HEK293 (cell line): ENCODE data around the gene LRRC15.

Experiments used
- CTCF ChIA-PET: fragments of 350-600 bp; formaldehyde crosslinking; extraction: SDS; loops from one replicate; lab custom pipeline; 2021; ENCODE audit warnings: antibody characterized with exemption; lab: Yijun Ruan, JAX
- POLR2A ChIA-PET: fragments of 300-600 bp; formaldehyde crosslinking; extraction: SDS; loops from one replicate; lab custom pipeline; 2020; ENCODE audit warnings: antibody characterized with exemption, inconsistent platforms; lab: Yijun Ruan, JAX
- H3K27ac ChIP-seq: fragments of 200-500 bp; sonication (Bioruptor generic); 2 replicates; pipeline ENCODE4 v1.5.1; 2014; ENCODE audit warnings: low read depth, low read length, control low read depth, inconsistent platforms; ENCODE audit errors: extremely low read depth
- H3K36me3 ChIP-seq, 2 experiments: fragments of 200-500 bp in 1 of 2; sonication (Bioruptor generic) in 1 of 2; 1 replicate in 1 of 2; 2 replicates in 1 of 2; pipeline ENCODE4 v1.5.1; 2014 to 2017; ENCODE audit warnings: inconsistent platforms in 2 of 2, low read length in 2 of 2; ENCODE audit not compliant: control insufficient read depth in 2 of 2, insufficient read depth in 1 of 2
- H3K4me1 ChIP-seq: fragments of 200-500 bp; sonication (Bioruptor generic); 2 replicates; pipeline ENCODE4 v1.5.1; 2014; ENCODE audit warnings: mild to moderate bottlenecking, low read length, inconsistent platforms; ENCODE audit not compliant: control insufficient read depth, insufficient read depth
- H3K4me3 ChIP-seq: 2 replicates; pipeline ENCODE4 v1.5.1; 2011; ENCODE audit warnings: low read depth, mild to moderate bottlenecking, control low read depth, low read length, moderate library complexity
- H3K9me3 ChIP-seq: fragments of 200-500 bp; sonication (Bioruptor generic); 2 replicates; pipeline ENCODE4 v1.5.1; 2014; ENCODE audit warnings: low read depth, low read length, inconsistent platforms; ENCODE audit not compliant: control insufficient read depth, insufficient read depth
- BCL11A ChIP-seq: fragments of 450-650 bp; formaldehyde crosslinking; IDR thresholded peaks from 2 replicates; pipeline ENCODE4 v1.5.1; 2016; ENCODE audit warnings: low read depth, missing biosample characterization, missing genetic modification characterization
- GLI4 ChIP-seq: fragments of 450-650 bp; formaldehyde crosslinking; IDR thresholded peaks from 2 replicates; pipeline ENCODE4 v1.5.1; 2016; ENCODE audit warnings: missing biosample characterization, missing genetic modification characterization
- ZBTB20 ChIP-seq: fragments of 450-650 bp; formaldehyde crosslinking; IDR thresholded peaks from 2 replicates; pipeline ENCODE4 v1.5.1; 2016; ENCODE audit warnings: missing biosample characterization, missing genetic modification characterization
- ZNF221 ChIP-seq: fragments of 450-650 bp; formaldehyde crosslinking; IDR thresholded peaks from 2 replicates; pipeline ENCODE4 v1.5.1; 2017; ENCODE audit warnings: missing biosample characterization, missing genetic modification characterization, borderline replicate concordance
- ZNF274 ChIP-seq, 2 experiments: fragments of 200-500 bp in 1 of 2; fragments of 450-650 bp in 1 of 2; sonication (Bioruptor generic) in 1 of 2; formaldehyde crosslinking in 1 of 2; IDR thresholded peaks; 2 replicates each; pipeline versions ENCODE4 v1.5.1 to v1.6.1; 2014 to 2016; ENCODE audit warnings: borderline replicate concordance in 1 of 2, inconsistent platforms in 1 of 2, low read length in 1 of 2, missing biosample characterization in 1 of 2, missing genetic modification characterization in 1 of 2
- ZNF302 ChIP-seq: fragments of 450-650 bp; formaldehyde crosslinking; IDR thresholded peaks from 2 replicates; pipeline ENCODE4 v1.5.1; 2016; ENCODE audit warnings: missing biosample characterization, missing genetic modification characterization, low read depth
- ZNF354C ChIP-seq: fragments of 450-650 bp; formaldehyde crosslinking; IDR thresholded peaks from 2 replicates; pipeline ENCODE4 v1.5.1; 2016; ENCODE audit warnings: missing biosample characterization, missing genetic modification characterization, low read depth, borderline replicate concordance
- TF ChIP-seq, protein P1 (sequence below): fragments of 450-650 bp; formaldehyde crosslinking; IDR thresholded peaks from 2 replicates; pipeline ENCODE4 v1.5.1; 2016; ENCODE audit warnings: missing biosample characterization, missing genetic modification characterization
- TF ChIP-seq, protein P2 (sequence below): fragments of 450-650 bp; formaldehyde crosslinking; conservative IDR thresholded peaks from 2 replicates; pipeline ENCODE4 v1.5.1; 2016; ENCODE audit warnings: low read depth, missing biosample characterization, missing genetic modification characterization
- TF ChIP-seq, protein P3 (sequence below): fragments of 450-650 bp; formaldehyde crosslinking; IDR thresholded peaks from 2 replicates; pipeline ENCODE4 v1.5.1; 2017; ENCODE audit warnings: missing biosample characterization, missing genetic modification characterization
- TF ChIP-seq, protein P4 (sequence below): fragments of 450-650 bp; formaldehyde crosslinking; IDR thresholded peaks from 2 replicates; pipeline ENCODE4 v1.5.1; 2016; ENCODE audit warnings: missing biosample characterization, missing genetic modification characterization

LRRC15 gene

DNA sequence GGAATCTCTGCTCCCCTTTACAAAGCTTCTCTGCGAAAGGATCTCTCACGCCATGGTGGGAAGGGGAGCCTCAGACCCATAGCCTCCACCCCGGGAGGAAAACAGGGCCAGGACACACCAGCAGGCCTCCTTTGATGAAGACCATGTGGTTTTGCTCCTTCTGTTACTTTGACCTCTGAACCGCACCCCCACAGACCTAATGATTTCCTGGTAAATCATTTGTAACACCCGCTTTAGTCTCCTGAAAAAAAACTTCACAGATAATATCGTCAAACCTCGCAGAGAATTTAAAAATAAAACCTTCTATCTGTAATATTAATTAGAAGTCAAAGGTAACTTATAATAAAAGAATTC lies 36.7 kb downstream of the LRRC15 start:
- Histone ChIP-seq H3K36me3 (no peaks in the 10 kb centered on the region), H3K4me3 (no peak overlapping the region), H3K4me1 (no peaks in the 10 kb centered on the region), H3K27ac (no peak overlapping the region), H3K9me3 (no peaks in the 10 kb centered on the region)
- TF ChIP-seq, protein P1, sequence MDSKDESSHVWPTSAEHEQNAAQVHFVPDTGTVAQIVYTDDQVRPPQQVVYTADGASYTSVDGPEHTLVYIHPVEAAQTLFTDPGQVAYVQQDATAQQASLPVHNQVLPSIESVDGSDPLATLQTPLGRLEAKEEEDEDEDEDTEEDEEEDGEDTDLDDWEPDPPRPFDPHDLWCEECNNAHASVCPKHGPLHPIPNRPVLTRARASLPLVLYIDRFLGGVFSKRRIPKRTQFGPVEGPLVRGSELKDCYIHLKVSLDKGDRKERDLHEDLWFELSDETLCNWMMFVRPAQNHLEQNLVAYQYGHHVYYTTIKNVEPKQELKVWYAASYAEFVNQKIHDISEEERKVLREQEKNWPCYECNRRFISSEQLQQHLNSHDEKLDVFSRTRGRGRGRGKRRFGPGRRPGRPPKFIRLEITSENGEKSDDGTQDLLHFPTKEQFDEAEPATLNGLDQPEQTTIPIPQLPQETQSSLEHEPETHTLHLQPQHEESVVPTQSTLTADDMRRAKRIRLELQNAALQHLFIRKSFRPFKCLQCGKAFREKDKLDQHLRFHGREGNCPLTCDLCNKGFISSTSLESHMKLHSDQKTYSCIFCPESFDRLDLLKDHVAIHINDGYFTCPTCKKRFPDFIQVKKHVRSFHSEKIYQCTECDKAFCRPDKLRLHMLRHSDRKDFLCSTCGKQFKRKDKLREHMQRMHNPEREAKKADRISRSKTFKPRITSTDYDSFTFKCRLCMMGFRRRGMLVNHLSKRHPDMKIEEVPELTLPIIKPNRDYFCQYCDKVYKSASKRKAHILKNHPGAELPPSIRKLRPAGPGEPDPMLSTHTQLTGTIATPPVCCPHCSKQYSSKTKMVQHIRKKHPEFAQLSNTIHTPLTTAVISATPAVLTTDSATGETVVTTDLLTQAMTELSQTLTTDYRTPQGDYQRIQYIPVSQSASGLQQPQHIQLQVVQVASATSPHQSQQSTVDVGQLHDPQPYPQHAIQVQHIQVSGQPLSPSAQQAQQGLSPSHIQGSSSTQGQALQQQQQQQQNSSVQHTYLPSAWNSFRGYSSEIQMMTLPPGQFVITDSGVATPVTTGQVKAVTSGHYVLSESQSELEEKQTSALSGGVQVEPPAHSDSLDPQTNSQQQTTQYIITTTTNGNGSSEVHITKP (tag by site-specific recombination), result no peak
- POLR2A ChIA-PET, result no interaction called here
- CTCF ChIA-PET, result interaction anchor here (0.6 to 5.1 kb wide), 7 partner anchors 11 to 414 kb away, joined by 3 to 38 read pairs (median 5); no protein-coding TSS in a partner anchor

DNA sequence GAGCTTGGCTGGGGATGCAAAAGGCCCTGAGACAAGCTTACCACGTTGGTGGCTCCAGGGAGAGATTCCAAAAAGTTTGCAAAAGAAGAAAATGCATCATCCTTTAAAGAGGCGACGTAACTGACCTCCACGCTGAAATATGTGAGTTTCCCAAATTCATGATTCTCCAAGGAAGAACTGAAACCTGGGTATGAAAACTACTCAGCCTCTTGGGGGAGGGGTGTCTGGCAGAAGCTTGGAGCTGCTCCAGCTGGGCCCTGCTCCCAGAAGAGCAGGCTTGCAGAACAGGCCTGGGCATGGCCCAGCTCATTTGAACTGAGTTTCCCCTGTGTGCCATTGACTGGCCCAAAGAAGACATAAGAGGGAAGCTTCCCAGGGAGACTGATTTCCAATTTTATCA lies 39.0 kb downstream of the LRRC15 start:
- H3K4me3 ChIP-seq, result no peak overlapping the region
- no peak overlapping the region for H3K27ac ChIP-seq
- no peaks in the 10 kb centered on the region for H3K4me1 ChIP-seq
- POLR2A ChIA-PET, result no interaction called here
- no peaks in the 10 kb centered on the region for H3K36me3 ChIP-seq
- TF ChIP-seq ZNF302 (tag by site-specific recombination), result no peak
- no peak for TF ChIP-seq ZNF221 (tag by site-specific recombination)
- TF ChIP-seq, protein P1 (tag by site-specific recombination), result peak; percentile 62
- TF ChIP-seq ZBTB20, result 0 out of 2 replicates have a peak, but pooled peaks have one; percentile 20
- CTCF ChIA-PET, result interaction anchor here (1.1 to 1.4 kb wide), 2 partner anchors 13 to 75 kb away, joined by 3 to 6 read pairs; no protein-coding TSS in a partner anchor
- no peaks in the 10 kb centered on the region for H3K9me3 ChIP-seq

DNA sequence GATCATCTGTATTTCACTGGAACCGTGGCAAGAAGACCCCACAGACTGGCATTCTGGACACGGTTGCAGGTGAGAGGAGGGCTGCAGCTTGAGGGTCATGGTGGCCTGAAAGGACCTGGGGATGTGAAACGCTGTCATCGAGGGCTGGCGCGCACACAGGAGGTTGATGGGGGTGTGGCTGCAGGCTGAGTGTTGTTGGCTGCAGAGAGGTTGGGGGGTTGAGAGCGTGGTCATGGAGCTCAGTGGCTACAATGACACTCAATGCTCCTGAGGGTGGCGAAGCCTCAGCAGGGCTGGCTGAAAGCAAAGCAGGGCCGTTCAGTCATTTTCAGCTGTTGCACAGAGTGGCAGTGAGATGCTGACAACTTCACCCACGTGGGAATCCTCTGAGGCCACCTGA lies 39.4 kb downstream of the LRRC15 start:
- Histone ChIP-seq H3K4me3 (no peak overlapping the region), H3K9me3 (no peaks in the 10 kb centered on the region), H3K36me3 (no peaks in the 10 kb centered on the region), H3K4me1 (no peaks in the 10 kb centered on the region), H3K27ac (no peak overlapping the region)
- CTCF ChIA-PET, result interaction anchor here (0.6 to 1.4 kb wide), 4 partner anchors 13 to 75 kb away, joined by 3 to 6 read pairs (median 3); no protein-coding TSS in a partner anchor
- TF ChIP-seq, protein P2, sequence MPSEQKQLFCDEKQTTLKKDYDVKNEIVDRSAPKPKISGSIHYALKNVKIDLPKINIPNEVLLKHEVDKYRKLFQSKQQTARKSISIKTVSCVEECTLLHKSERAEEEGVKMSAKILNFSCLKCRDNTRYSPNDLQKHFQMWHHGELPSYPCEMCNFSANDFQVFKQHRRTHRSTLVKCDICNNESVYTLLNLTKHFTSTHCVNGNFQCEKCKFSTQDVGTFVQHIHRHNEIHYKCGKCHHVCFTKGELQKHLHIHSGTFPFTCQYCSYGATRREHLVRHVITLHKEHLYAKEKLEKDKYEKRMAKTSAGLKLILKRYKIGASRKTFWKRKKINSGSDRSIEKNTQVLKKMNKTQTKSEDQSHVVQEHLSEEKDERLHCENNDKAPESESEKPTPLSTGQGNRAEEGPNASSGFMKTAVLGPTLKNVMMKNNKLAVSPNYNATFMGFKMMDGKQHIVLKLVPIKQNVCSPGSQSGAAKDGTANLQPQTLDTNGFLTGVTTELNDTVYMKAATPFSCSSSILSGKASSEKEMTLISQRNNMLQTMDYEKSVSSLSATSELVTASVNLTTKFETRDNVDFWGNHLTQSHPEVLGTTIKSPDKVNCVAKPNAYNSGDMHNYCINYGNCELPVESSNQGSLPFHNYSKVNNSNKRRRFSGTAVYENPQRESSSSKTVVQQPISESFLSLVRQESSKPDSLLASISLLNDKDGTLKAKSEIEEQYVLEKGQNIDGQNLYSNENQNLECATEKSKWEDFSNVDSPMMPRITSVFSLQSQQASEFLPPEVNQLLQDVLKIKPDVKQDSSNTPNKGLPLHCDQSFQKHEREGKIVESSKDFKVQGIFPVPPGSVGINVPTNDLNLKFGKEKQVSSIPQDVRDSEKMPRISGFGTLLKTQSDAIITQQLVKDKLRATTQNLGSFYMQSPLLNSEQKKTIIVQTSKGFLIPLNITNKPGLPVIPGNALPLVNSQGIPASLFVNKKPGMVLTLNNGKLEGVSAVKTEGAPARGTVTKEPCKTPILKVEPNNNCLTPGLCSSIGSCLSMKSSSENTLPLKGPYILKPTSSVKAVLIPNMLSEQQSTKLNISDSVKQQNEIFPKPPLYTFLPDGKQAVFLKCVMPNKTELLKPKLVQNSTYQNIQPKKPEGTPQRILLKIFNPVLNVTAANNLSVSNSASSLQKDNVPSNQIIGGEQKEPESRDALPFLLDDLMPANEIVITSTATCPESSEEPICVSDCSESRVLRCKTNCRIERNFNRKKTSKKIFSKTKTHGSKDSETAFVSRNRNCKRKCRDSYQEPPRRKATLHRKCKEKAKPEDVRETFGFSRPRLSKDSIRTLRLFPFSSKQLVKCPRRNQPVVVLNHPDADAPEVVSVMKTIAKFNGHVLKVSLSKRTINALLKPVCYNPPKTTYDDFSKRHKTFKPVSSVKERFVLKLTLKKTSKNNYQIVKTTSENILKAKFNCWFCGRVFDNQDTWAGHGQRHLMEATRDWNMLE (tag by site-specific recombination), result no peak
- TF ChIP-seq, protein P3, sequence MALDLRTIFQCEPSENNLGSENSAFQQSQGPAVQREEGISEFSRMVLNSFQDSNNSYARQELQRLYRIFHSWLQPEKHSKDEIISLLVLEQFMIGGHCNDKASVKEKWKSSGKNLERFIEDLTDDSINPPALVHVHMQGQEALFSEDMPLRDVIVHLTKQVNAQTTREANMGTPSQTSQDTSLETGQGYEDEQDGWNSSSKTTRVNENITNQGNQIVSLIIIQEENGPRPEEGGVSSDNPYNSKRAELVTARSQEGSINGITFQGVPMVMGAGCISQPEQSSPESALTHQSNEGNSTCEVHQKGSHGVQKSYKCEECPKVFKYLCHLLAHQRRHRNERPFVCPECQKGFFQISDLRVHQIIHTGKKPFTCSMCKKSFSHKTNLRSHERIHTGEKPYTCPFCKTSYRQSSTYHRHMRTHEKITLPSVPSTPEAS (tag by site-specific recombination), result no peak
- 0 out of 2 replicates have a peak, but pooled peaks have one; percentile 5 for TF ChIP-seq ZBTB20
- no peak for TF ChIP-seq BCL11A
- TF ChIP-seq GLI4, result 0 out of 2 replicates have a peak, but pooled peaks have one; percentile 31
- no peak for TF ChIP-seq ZNF354C
- TF ChIP-seq, protein P4, sequence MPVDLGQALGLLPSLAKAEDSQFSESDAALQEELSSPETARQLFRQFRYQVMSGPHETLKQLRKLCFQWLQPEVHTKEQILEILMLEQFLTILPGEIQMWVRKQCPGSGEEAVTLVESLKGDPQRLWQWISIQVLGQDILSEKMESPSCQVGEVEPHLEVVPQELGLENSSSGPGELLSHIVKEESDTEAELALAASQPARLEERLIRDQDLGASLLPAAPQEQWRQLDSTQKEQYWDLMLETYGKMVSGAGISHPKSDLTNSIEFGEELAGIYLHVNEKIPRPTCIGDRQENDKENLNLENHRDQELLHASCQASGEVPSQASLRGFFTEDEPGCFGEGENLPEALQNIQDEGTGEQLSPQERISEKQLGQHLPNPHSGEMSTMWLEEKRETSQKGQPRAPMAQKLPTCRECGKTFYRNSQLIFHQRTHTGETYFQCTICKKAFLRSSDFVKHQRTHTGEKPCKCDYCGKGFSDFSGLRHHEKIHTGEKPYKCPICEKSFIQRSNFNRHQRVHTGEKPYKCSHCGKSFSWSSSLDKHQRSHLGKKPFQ (tag by site-specific recombination), result no peak
- TF ChIP-seq ZNF274 (IDR thresholded peaks at IDR 0.05; ENCODE audit: low read length), result no peak
- TF ChIP-seq ZNF274 (tag by site-specific recombination; IDR thresholded peaks at IDR 0.05; ENCODE audit: borderline replicate concordance), result no peak
- POLR2A ChIA-PET, result no interaction called here
